ENCODE results near the gene NUP50.

The NUP50 gene

GRCh38 chr22:45210577-45210976 is 46.9 kb downstream of the NUP50 start (continued):
- TF ChIP-seq PATZ1 (CRISPR knock-in tag; IDR thresholded peaks at IDR 0.05; ENCODE audit: borderline replicate concordance) (no peak), ARNTL (CRISPR knock-in tag; IDR thresholded peaks at IDR 0.05; ENCODE audit: borderline replicate concordance, low read depth) (no peak), SNAI2 (CRISPR knock-in tag; IDR thresholded peaks at IDR 0.05) (no peak), ZNF565 (CRISPR knock-in tag; conservative IDR thresholded peaks at IDR 0.05; ENCODE audit: low read depth) (no peak), RARB (CRISPR knock-in tag; IDR thresholded peaks at IDR 0.05) (no peak), ZFP3 (CRISPR knock-in tag; IDR thresholded peaks at IDR 0.05) (no peak), ZNF70 (CRISPR knock-in tag; IDR thresholded peaks at IDR 0.05) (no peak), BACH2 (CRISPR knock-in tag; IDR thresholded peaks at IDR 0.05; ENCODE audit: borderline replicate concordance) (no peak)

GRCh38 chr22:45210991-45211390 is 47.3 kb downstream of the NUP50 start:
- ATAC-seq: peak; percentile 39

DNA sequence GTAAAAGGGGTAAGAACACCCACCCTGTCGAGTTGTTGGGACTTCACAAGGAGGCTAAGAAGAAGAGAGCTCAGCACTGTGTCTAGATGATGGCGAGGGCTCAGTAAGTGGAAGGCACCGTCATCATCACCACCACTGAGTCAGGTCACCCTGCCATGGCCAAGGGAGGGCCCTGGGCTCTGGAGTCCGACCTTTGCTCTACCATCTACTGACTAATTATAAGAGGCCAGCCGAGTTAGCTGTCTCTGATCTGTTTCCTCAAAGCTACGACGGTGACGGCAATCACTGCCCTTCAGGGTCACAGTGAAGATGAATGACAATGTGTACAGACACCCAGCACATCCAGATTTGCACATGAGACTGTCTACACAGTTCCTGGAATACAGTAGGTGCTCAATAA is 47.7 kb downstream of the NUP50 start:
- TF ChIP-seq, protein P1, sequence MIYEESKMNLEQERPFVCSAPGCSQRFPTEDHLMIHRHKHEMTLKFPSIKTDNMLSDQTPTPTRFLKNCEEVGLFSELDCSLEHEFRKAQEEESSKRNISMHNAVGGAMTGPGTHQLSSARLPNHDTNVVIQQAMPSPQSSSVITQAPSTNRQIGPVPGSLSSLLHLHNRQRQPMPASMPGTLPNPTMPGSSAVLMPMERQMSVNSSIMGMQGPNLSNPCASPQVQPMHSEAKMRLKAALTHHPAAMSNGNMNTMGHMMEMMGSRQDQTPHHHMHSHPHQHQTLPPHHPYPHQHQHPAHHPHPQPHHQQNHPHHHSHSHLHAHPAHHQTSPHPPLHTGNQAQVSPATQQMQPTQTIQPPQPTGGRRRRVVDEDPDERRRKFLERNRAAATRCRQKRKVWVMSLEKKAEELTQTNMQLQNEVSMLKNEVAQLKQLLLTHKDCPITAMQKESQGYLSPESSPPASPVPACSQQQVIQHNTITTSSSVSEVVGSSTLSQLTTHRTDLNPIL (CRISPR knock-in tag; IDR thresholded peaks at IDR 0.05; ENCODE audit: low read depth): no peak
- TF ChIP-seq ARNTL (CRISPR knock-in tag; IDR thresholded peaks at IDR 0.05; ENCODE audit: borderline replicate concordance, low read depth) (no peak), CSDC2 (CRISPR knock-in tag; IDR thresholded peaks at IDR 0.05) (no peak), CSRNP3 (CRISPR knock-in tag; IDR thresholded peaks at IDR 0.05) (no peak), ZFP30 (CRISPR knock-in tag; IDR thresholded peaks at IDR 0.05) (no peak), ZC3H10 (CRISPR knock-in tag; IDR thresholded peaks at IDR 0.05) (no peak)
- ATAC-seq: no peak

More at GRCh38 chr22:45210991-45211390, 47.3 kb downstream of the NUP50 start:
- TF ChIP-seq, protein P1 (CRISPR knock-in tag; IDR thresholded peaks at IDR 0.05; ENCODE audit: low read depth): no peak
- no peak for TF ChIP-seq ZC3H10 (CRISPR knock-in tag; IDR thresholded peaks at IDR 0.05)
- TF ChIP-seq RARB (CRISPR knock-in tag; IDR thresholded peaks at IDR 0.05): no peak
- TF ChIP-seq GLIS3 (CRISPR knock-in tag; IDR thresholded peaks at IDR 0.05): no peak
- TF ChIP-seq, protein P2, sequence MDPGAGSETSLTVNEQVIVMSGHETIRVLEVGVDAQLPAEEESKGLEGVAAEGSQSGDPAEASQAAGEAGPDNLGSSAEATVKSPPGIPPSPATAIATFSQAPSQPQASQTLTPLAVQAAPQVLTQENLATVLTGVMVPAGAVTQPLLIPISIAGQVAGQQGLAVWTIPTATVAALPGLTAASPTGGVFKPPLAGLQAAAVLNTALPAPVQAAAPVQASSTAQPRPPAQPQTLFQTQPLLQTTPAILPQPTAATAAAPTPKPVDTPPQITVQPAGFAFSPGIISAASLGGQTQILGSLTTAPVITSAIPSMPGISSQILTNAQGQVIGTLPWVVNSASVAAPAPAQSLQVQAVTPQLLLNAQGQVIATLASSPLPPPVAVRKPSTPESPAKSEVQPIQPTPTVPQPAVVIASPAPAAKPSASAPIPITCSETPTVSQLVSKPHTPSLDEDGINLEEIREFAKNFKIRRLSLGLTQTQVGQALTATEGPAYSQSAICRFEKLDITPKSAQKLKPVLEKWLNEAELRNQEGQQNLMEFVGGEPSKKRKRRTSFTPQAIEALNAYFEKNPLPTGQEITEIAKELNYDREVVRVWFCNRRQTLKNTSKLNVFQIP (CRISPR knock-in tag; IDR thresholded peaks at IDR 0.05; ENCODE audit: borderline replicate concordance, low read depth): no peak
- no peak for TF ChIP-seq ZNF8 (CRISPR knock-in tag; IDR thresholded peaks at IDR 0.05)
- TF ChIP-seq TOX (CRISPR knock-in tag; IDR thresholded peaks at IDR 0.05; ENCODE audit: borderline replicate concordance): no peak
- no peak for TF ChIP-seq CSDC2 (CRISPR knock-in tag; IDR thresholded peaks at IDR 0.05)
- no peak for TF ChIP-seq PPARA (CRISPR knock-in tag; IDR thresholded peaks at IDR 0.05; ENCODE audit: borderline replicate concordance)
- TF ChIP-seq TCF4 (CRISPR knock-in tag; IDR thresholded peaks at IDR 0.05; ENCODE audit: borderline replicate concordance): no peak
- TF ChIP-seq SNAI2 (CRISPR knock-in tag; IDR thresholded peaks at IDR 0.05): no peak
- TF ChIP-seq BACH2 (CRISPR knock-in tag; IDR thresholded peaks at IDR 0.05; ENCODE audit: borderline replicate concordance): no peak
- no peak for TF ChIP-seq CSRNP3 (CRISPR knock-in tag; IDR thresholded peaks at IDR 0.05)
- no peak for TF ChIP-seq ZNF70 (CRISPR knock-in tag; IDR thresholded peaks at IDR 0.05)
- no peak for TF ChIP-seq ZFP30 (CRISPR knock-in tag; IDR thresholded peaks at IDR 0.05)
